Fibroblast of lung (primary cell): ENCODE measurements around the gene CHMP4B. TPM values are rescaled to one million over a fixed set of nuclear protein-coding genes. Genes with fewer than 3 reads are reported as not detected.

Source experiments
- DNase-seq, 2 donors: peaks; one replicate each; pipeline versions ENCODE4 v3.0.0 to v3.0.0-alpha.2; 2010; ENCODE audit warnings: low read depth in 2 of 2
- H2AFZ ChIP-seq: 2 replicates; pipeline ENCODE4 v1.5.1; 2012; ENCODE audit warnings: low read length, control low read depth, inconsistent platforms
- H3K27ac ChIP-seq: 2 replicates; pipeline ENCODE4 v1.5.1; 2011; ENCODE audit warnings: low read length, control low read depth; ENCODE audit not compliant: insufficient read depth
- H3K27me3 ChIP-seq: 2 replicates; pipeline ENCODE4 v1.5.1; 2011; ENCODE audit warnings: mild to moderate bottlenecking, low read length; ENCODE audit not compliant: control insufficient read depth, insufficient read depth
- H3K36me3 ChIP-seq: 2 replicates; pipeline ENCODE4 v1.5.1; 2011; ENCODE audit warnings: low read length; ENCODE audit not compliant: control insufficient read depth, insufficient read depth
- H3K4me1 ChIP-seq: 2 replicates; pipeline ENCODE4 v1.5.1; 2011; ENCODE audit warnings: low read length; ENCODE audit not compliant: control insufficient read depth, insufficient read depth; ENCODE audit errors: extremely low read depth
- H3K4me2 ChIP-seq: 2 replicates; pipeline ENCODE4 v1.5.1; 2011; ENCODE audit warnings: low read length, control low read depth; ENCODE audit not compliant: insufficient read depth; ENCODE audit errors: extremely low read depth
- H3K4me3 ChIP-seq, 4 experiments: fragments of 200-600 bp in 1 of 4; sonication (generic) in 1 of 4; replicated peaks in 1 of 4; 2 replicates each; pipeline ENCODE4 v1.5.1; 2011 to 2016; ENCODE audit warnings: low read length in 4 of 4, low read depth in 3 of 4, mild to moderate bottlenecking in 3 of 4, control low read depth in 2 of 4, inconsistent platforms in 1 of 4, mixed read lengths in 1 of 4; ENCODE audit not compliant: insufficient read depth in 1 of 4; ENCODE audit errors: control extremely low read depth in 1 of 4
- H3K79me2 ChIP-seq: 2 replicates; pipeline ENCODE4 v1.5.1; 2012; ENCODE audit warnings: mild to moderate bottlenecking, low read length, inconsistent platforms; ENCODE audit not compliant: control insufficient read depth, insufficient read depth
- H3K9ac ChIP-seq: 2 replicates; pipeline ENCODE4 v1.5.1; 2011; ENCODE audit warnings: mild to moderate bottlenecking, low read length, control low read depth; ENCODE audit not compliant: insufficient read depth
- H3K9me3 ChIP-seq: 2 replicates; pipeline ENCODE4 v1.5.1; 2012; ENCODE audit warnings: low read depth, low read length; ENCODE audit not compliant: control insufficient read depth, insufficient read depth
- H4K20me1 ChIP-seq: 2 replicates; pipeline ENCODE4 v1.5.1; 2011; ENCODE audit warnings: low read length; ENCODE audit not compliant: control insufficient read depth, insufficient read depth; ENCODE audit errors: extremely low read depth
- EZH2 ChIP-seq: IDR thresholded peaks from 2 replicates; pipeline ENCODE4 v1.5.1; 2012; ENCODE audit warnings: low read length, control low read depth, mild to moderate bottlenecking; ENCODE audit errors: missing control alignments
- polyA plus RNA-seq, 2 donors: library from polyadenylated mRNA; depleted of rRNA in 1 of 2; stranded (reverse) in 1 of 2; unstranded in 1 of 2; fragments of >200 nt; gene quantifications; 2 replicates each; pipeline ENCODE4 v1.2.1, GENCODE V29; 2011 to 2012; ENCODE audit warnings: missing spikeins in 1 of 2
- total RNA-seq: library from RNA; depleted of rRNA; stranded (reverse); fragments of >200 nt; gene quantifications from 2 replicates; pipeline ENCODE4 v1.2.1, GENCODE V29; 2014
- TF ChIP-seq, protein P1 (sequence below), 2 donors: IDR thresholded peaks in 1 of 2; conservative IDR thresholded peaks in 1 of 2; 1 replicate in 1 of 2; 2 replicates in 1 of 2; pipeline ENCODE4 v1.5.1; 2011 to 2012; ENCODE audit warnings: low read length in 2 of 2, control low read depth in 1 of 2, inconsistent platforms in 1 of 2, low read depth in 1 of 2, mild to moderate bottlenecking in 1 of 2

Gene CHMP4B
- total and polyA plus RNA-seq, 2 donors (not counting 1 experiment from before 2014, with no cell fraction given), result 26.3 to 83.2 TPM

DNA sequence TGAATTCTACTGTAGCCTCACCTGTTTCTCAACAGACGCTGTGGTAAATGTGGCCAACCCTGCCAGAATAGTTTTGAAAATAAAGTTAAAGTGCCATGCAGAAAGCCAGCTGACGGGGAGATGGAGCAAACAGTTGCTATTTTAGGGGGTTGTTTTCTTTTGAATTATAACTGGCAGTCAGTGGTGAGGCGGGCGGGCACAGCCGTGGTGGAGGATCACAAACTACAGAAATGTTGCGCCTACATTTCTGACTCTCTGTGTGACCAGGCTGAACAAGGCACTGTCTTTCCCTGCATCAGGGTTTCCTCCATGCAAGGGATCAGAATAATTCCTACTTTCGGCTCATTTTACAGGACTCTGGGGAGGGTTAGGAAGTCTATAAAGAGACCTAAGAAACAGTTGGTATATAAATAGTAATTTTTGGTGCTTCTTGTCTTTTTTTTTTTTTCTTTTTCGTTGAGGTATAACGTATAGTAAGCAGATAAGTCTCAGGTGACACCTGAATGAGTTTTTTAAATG is 17.2 kb downstream of the CHMP4B start:
- TF ChIP-seq, protein P1, sequence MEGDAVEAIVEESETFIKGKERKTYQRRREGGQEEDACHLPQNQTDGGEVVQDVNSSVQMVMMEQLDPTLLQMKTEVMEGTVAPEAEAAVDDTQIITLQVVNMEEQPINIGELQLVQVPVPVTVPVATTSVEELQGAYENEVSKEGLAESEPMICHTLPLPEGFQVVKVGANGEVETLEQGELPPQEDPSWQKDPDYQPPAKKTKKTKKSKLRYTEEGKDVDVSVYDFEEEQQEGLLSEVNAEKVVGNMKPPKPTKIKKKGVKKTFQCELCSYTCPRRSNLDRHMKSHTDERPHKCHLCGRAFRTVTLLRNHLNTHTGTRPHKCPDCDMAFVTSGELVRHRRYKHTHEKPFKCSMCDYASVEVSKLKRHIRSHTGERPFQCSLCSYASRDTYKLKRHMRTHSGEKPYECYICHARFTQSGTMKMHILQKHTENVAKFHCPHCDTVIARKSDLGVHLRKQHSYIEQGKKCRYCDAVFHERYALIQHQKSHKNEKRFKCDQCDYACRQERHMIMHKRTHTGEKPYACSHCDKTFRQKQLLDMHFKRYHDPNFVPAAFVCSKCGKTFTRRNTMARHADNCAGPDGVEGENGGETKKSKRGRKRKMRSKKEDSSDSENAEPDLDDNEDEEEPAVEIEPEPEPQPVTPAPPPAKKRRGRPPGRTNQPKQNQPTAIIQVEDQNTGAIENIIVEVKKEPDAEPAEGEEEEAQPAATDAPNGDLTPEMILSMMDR (conservative IDR thresholded peaks at IDR 0.05 in 1 of 2, IDR thresholded peaks at IDR 0.05 in 1 of 2; ENCODE audit: low read depth in 1 of 2, low read length in 2 of 2), result no peak
- no peak for TF ChIP-seq EZH2
- Histone ChIP-seq H3K9ac (no peak overlapping the region), H3K4me3 (no peak overlapping the region), H3K79me2 (peaks cover 38% of the 10 kb centered on the region), H3K4me2 (no peak overlapping the region), H2AFZ (no peak overlapping the region), H3K27me3 (no peaks in the 10 kb centered on the region), H3K4me1 (peaks cover 5% of the 10 kb centered on the region), H3K36me3 (peaks cover 2% of the 10 kb centered on the region), H3K9me3 (no peaks in the 10 kb centered on the region), H4K20me1 (peaks cover 2% of the 10 kb centered on the region), H3K27ac (no peak overlapping the region)
- no peak for DNase-seq

DNA sequence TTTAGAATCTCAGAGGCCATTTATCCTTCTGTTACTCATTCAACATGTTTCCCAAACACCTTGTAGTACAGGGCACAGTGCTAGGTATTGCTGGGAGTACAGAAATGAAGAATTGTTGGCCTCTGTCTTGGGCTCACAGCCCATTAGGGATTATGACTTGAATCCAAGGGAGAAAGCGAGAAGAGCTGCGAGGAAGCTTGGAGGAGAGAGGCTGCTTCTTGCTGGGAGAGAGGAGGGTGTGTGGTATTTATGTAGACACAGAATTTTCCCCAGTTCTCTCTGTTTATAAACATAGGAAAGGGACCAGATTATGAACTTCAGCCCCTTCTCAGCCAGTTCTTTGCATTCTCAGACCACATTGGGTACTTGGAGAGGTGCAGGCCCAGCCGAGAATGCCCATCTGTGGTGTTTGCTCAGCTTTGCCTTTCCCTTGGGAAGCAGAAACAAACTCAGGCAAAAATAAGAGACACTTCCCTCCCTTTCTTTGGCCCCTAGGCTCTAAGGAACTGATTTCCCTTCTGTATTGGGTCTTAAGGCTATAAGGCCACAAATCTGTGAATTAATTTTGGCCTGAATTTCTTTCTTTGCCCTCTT is 17.9 kb downstream of the CHMP4B start:
- no peak overlapping the region for H2AFZ ChIP-seq
- no peak overlapping the region for H3K27ac ChIP-seq
- no peak overlapping the region for H3K4me3 ChIP-seq
- H3K79me2 ChIP-seq, result peaks cover 39% of the 10 kb centered on the region
- TF ChIP-seq, protein P1 (conservative IDR thresholded peaks at IDR 0.05 in 1 of 2, IDR thresholded peaks at IDR 0.05 in 1 of 2; ENCODE audit: low read depth in 1 of 2, low read length in 2 of 2), result no peak
- no peak for TF ChIP-seq EZH2
- H3K9me3 ChIP-seq, result no peaks in the 10 kb centered on the region
- DNase-seq, result no peak
- peaks cover 5% of the 10 kb centered on the region for H3K4me1 ChIP-seq
- no peak overlapping the region for H3K9ac ChIP-seq
- no peak overlapping the region for H3K4me2 ChIP-seq
- H3K27me3 ChIP-seq, result no peaks in the 10 kb centered on the region
- H4K20me1 ChIP-seq, result peaks cover 2% of the 10 kb centered on the region
- H3K36me3 ChIP-seq, result peaks cover 4% of the 10 kb centered on the region

DNA sequence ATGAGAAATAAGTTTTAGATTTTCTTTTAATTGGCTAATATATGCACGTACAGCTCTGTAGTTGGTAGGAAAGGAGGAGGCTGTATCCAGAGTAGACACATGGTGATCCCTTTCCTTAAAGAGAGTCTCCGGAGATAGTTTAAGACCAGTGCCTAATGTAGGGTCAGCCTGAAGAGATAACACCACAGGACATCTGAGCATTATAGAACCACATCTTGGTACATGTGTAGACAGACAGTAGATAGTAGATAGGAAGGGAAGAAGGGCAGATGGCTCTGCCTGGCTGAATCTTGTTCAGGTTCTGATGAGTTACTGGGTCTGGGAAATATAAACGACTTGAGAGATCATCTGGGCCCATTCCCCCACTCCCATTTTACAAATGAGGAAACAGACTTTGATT is 18.5 kb downstream of the CHMP4B start:
- H3K79me2 ChIP-seq, result peaks cover 35% of the 10 kb centered on the region
- peaks cover 5% of the 10 kb centered on the region for H3K4me1 ChIP-seq
- H3K27me3 ChIP-seq, result no peaks in the 10 kb centered on the region
- H4K20me1 ChIP-seq, result peaks cover 2% of the 10 kb centered on the region
- H3K4me2 ChIP-seq, result no peak overlapping the region
- no peak overlapping the region for H2AFZ ChIP-seq
- H3K4me3 ChIP-seq, result no peak overlapping the region
- no peak for TF ChIP-seq EZH2
- TF ChIP-seq, protein P1 (conservative IDR thresholded peaks at IDR 0.05 in 1 of 2, IDR thresholded peaks at IDR 0.05 in 1 of 2; ENCODE audit: low read depth in 1 of 2, low read length in 2 of 2), result no peak
- no peak for DNase-seq
- no peaks in the 10 kb centered on the region for H3K9me3 ChIP-seq
- no peak overlapping the region for H3K9ac ChIP-seq
- peaks cover 4% of the 10 kb centered on the region for H3K36me3 ChIP-seq
- no peak overlapping the region for H3K27ac ChIP-seq
